Fibroblast of the aortic adventitia (primary cell): Measurements from ENCODE around the gene TMEM270. TPM values are rescaled to one million over a fixed set of nuclear protein-coding genes. Genes with fewer than 3 reads are reported as not detected.
A peak's percentile ranks its signal among the peaks of the same experiment; 100 is the strongest.

Source experiments
- DNase-seq: peaks from one replicate; pipeline ENCODE4 v3.0.0-alpha.2; 2010; ENCODE audit warnings: low read depth
- H3K4me3 ChIP-seq: 2 replicates; pipeline ENCODE4 v1.5.1; 2011; ENCODE audit warnings: low read depth, mild to moderate bottlenecking, control low read depth, low read length, moderate library complexity
- CTCF ChIP-seq: IDR thresholded peaks from 2 replicates; pipeline ENCODE4 v1.5.1; 2011; ENCODE audit warnings: mild to moderate bottlenecking, low read length, control low read depth, inconsistent platforms; ENCODE audit not compliant: insufficient read depth
- total RNA-seq: library from RNA; depleted of rRNA; stranded (reverse); fragments of >200 nt; gene quantifications from 2 replicates; pipeline ENCODE4 v1.2.3, GENCODE V29; 2012; ENCODE audit warnings: low replicate concordance

Gene TMEM270
- total RNA-seq, 1 donor = not detected

DNA sequence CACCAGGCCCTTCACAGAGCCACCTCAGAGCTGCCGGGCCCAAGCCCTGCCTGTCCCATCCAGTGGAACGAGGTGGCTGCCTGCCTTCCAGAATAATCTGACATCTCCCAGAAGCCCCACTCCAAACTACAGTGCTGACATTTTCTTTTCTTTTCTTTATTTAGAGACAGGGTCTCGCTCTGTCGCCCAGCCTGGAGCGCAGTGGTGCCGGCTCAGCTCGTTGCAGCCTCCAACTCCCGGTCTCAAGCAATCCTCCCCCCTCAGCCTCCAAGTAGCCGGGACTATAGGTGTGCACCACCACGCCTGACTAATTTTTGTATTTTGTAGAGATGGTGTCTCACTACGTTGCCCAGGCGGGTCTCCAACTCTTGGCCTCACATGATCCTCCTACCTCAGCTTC is 346 bp downstream of the TMEM270 start:
- TF ChIP-seq CTCF = no peak
- no peak overlapping the region for H3K4me3 ChIP-seq
- DNase-seq = no peak

GRCh38 chr7:73864981-73865711 is 4.2 kb downstream of the TMEM270 start:
- no peak for TF ChIP-seq CTCF
- no peak for DNase-seq
- no peak overlapping the region for H3K4me3 ChIP-seq

GRCh38 chr7:73865738-73866445 is 4.9 kb downstream of the TMEM270 start:
- no peak overlapping the region for H3K4me3 ChIP-seq
- TF ChIP-seq CTCF = peak; percentile 83
- peak; percentile 81 for DNase-seq

- H3K4me3 ChIP-seq = no peak overlapping the region
- DNase-seq = no peak
- no peak for TF ChIP-seq CTCF
Observed at GRCh38 chr7:73866446-73866767, 5.4 kb downstream of the TMEM270 start.

- H3K4me3 ChIP-seq = no peak overlapping the region
- TF ChIP-seq CTCF = no peak
- DNase-seq = peak; percentile 35
Observed at GRCh38 chr7:73869011-73869798, 8.2 kb downstream of the TMEM270 start.

DNA sequence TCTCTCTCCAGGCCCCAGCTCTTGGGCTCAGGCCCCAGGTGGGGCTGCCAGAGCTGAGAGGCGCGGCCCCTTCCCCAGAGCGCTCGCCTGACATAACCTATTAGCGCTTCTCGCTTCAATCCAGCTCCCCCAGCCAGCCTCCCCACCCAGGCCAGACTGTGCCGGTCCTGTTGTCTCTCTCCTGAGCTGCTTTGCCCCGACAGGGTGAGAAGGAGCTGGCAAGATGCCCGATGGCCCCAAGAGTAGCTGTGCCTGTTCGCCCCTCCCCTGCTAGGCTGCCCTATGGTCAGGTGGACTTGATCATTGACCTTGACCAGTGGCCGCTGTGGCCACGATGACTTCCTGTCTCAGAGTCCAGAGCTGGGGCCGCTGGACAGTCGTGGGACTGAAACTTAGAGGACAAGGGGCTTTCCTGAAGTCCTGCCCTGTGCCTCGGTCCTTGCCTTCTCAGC is 9.1 kb downstream of the TMEM270 start:
- H3K4me3 ChIP-seq = no peak overlapping the region
- TF ChIP-seq CTCF = no peak
- no peak for DNase-seq
